ENCODE measurements around the gene SPINK6. TPM values are rescaled to one million over a fixed set of nuclear protein-coding genes. Genes with fewer than 3 reads are reported as not detected.

Gene SPINK6
- total RNA-seq, 4 donors from 2014 or later = not detected

DNA sequence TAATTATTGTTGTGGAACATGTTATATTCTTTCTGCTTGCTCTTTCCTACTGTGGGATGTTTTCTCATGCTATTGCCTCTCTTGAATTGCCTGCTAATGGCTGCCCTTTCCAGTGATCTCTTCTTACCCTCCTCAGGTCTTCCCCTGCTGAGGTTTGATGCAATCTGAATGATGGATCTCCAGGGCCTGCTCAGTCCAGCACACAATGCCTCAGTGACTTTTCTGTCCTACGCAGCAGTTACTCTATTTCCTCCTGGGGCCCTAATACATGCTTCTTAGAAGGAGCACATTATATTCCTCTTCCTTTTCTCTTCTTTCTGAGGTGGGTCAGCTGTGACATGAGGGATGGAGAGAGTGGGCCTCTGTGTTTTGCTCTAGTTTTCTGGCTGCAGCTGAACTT lies 34.6 kb upstream of the SPINK6 start, which contains the start of gene SPINK14:
TSS of gene SPINK14 (plus strand) at position 301 of the 400 bp plus-strand sequence. CDS start 1,187 bp downstream, outside the sequence.
- Histone ChIP-seq H3K27ac (no peak within 1 kb of the TSS), H3K27me3 (no peaks in the 10 kb centered on the region), H3K4me3 (replicated peaks in 1 of 3) (no peak within 1 kb of the TSS), H3K36me3 (no peaks in the 10 kb centered on the region), H3K4me1 (no peaks in the 10 kb centered on the region), H3K9me3 (no peaks in the 10 kb centered on the region)
- WGBS, 2 donors = 88 to 97% methylated on average over 1 of the region's 1 CpG
- intact Hi-C loops (cut with DNase I) = no loop called here
- TF ChIP-seq POLR2A (IDR thresholded peaks at IDR 0.05) = no peak
- TF ChIP-seq CTCF (IDR thresholded peaks at IDR 0.05) = no peak
- DNase-seq = no peak

- WGBS, 2 donors = 80 to 90% methylated on average over 2 of the region's 2 CpGs
- intact Hi-C loops (cut with DNase I) = loop anchor here (10.0 kb wide), 1 partner anchor 202 kb away; no protein-coding TSS in a partner anchor
- DNase-seq = no peak
- H3K4me1 ChIP-seq = no peaks in the 10 kb centered on the region
- H3K4me3 ChIP-seq (replicated peaks in 1 of 3) = no peak overlapping the region
- H3K36me3 ChIP-seq = no peaks in the 10 kb centered on the region
- no peaks in the 10 kb centered on the region for H3K27me3 ChIP-seq
- H3K9me3 ChIP-seq = no peaks in the 10 kb centered on the region
- no peak overlapping the region for H3K27ac ChIP-seq
- no peak for TF ChIP-seq POLR2A (IDR thresholded peaks at IDR 0.05)
These were observed 30.5 kb upstream of the SPINK6 start for GRCh38 chr5:148172377-148172776.

DNA sequence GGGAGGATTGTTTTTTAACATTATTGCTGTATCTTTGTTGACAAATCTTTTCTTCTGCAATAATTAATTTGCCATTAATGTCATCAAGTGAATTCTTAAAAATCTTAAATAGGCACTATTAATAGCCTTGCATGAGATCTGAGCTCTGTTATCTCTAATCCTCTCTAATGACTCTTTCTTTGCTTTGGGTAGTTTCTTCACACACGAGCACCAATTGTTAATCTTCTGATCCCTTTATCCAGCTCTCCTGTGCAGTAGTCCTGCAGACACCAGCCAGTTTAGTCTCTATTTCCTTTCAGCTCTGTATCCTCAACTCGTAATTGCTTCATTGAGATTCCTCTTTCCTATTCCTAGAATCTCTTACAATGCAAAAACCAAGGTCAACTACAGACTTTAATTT lies 26.4 kb upstream of the SPINK6 start:
- no peaks in the 10 kb centered on the region for H3K36me3 ChIP-seq
- WGBS, 2 donors = 66 to 69% methylated on average over 2 of the region's 2 CpGs
- DNase-seq = no peak
- TF ChIP-seq CTCF (IDR thresholded peaks at IDR 0.05) (no peak), POLR2A (IDR thresholded peaks at IDR 0.05) (no peak)
- no peak overlapping the region for H3K4me3 ChIP-seq (replicated peaks in 1 of 3)
- no peak overlapping the region for H3K27ac ChIP-seq
- H3K4me1 ChIP-seq = no peaks in the 10 kb centered on the region
- no peaks in the 10 kb centered on the region for H3K27me3 ChIP-seq
- H3K9me3 ChIP-seq = no peaks in the 10 kb centered on the region
- intact Hi-C loops (cut with DNase I) = loop anchor here (10.0 kb wide), 1 partner anchor 198 kb away; no protein-coding TSS in a partner anchor

DNA sequence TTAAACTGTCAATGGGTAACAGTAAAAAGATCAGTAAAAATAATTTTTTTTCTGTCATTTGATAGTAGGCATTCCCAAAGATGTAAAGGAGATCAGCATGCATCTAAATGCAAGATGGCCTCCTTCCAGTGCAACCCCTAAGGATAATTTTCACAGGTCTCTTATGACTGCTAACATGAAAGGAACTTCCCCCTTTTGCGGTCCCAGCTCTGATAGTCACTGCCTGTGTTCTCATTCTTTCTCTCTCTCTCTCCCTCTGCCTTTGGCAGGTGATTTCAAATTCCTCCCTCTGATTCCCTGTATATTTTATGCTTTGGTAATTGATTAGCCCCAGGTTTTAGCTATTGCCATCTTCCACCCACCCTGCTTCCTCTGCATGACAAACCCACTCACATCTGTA lies 25.6 kb upstream of the SPINK6 start:
- H3K36me3 ChIP-seq = no peaks in the 10 kb centered on the region
- intact Hi-C loops (cut with DNase I) = loop anchor here (10.0 kb wide), 1 partner anchor 198 kb away; no protein-coding TSS in a partner anchor

GRCh38 chr5:148179234-148179824 lies 23.5 kb upstream of the SPINK6 start:
- H3K27me3 ChIP-seq = no peaks in the 10 kb centered on the region
- H3K4me3 ChIP-seq (replicated peaks in 1 of 3) = no peak overlapping the region
- no peaks in the 10 kb centered on the region for H3K4me1 ChIP-seq
- no peak for TF ChIP-seq POLR2A (IDR thresholded peaks at IDR 0.05)
- peak; percentile 26 to 75 (median 58) for TF ChIP-seq CTCF (IDR thresholded peaks at IDR 0.05)
- H3K9me3 ChIP-seq = no peaks in the 10 kb centered on the region
- intact Hi-C loops (cut with DNase I) = loop anchor here (10.0 kb wide), 1 partner anchor 195 kb away; no protein-coding TSS in a partner anchor
- 38 to 40% methylated on average over 3 of the region's 3 CpGs for whole genome bisulfite sequencing, 2 donors
- H3K36me3 ChIP-seq = no peaks in the 10 kb centered on the region
- no peak overlapping the region for H3K27ac ChIP-seq
- no peak for DNase-seq

More for the DNA sequence above, 25.6 kb upstream of the SPINK6 start:
- Histone ChIP-seq H3K27me3 (no peaks in the 10 kb centered on the region), H3K4me1 (no peaks in the 10 kb centered on the region), H3K4me3 (replicated peaks in 1 of 3) (no peak overlapping the region), H3K9me3 (no peaks in the 10 kb centered on the region), H3K27ac (no peak overlapping the region)
- no peak for DNase-seq
- TF ChIP-seq CTCF (IDR thresholded peaks at IDR 0.05) (no peak), POLR2A (IDR thresholded peaks at IDR 0.05) (no peak)
- WGBS, 2 donors = 67 to 87% methylated on average over 1 of the region's 1 CpG
